ENCODE data around the gene HTR2A. TPM values are rescaled to one million over a fixed set of nuclear protein-coding genes. Genes with fewer than 3 reads are reported as not detected.

Gene HTR2A
- total RNA-seq, 1 donor from 2014 or later = 2.2 TPM

DNA sequence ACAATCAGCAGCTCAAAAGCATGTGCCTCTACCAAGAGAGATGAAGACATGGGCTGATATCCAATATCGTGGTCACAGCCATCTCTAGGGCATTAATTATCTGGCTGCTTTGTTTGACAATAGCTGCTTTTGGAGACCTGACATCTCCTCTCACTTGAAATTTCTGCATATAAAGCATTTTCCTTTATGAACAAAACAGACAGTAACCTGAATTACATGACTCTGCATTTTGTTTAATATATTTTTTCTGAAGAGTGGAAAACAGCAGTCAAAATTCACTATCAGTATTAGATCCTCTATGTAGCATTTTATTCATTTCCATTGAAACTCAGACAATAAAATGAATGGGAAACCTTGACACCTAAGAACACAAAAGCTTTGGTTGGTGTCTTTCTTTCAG, 57.5 kb downstream of the HTR2A start:
- H3K4me1 ChIP-seq = no peaks in the 10 kb centered on the region
- no peaks in the 10 kb centered on the region for H3K36me3 ChIP-seq
- H3K27ac ChIP-seq = no peak overlapping the region
- no peak for DNase-seq (ENCODE audit: extremely low spot score in 2 of 2)
- TF ChIP-seq POLR2A (IDR thresholded peaks at IDR 0.05) (no peak), POLR2AphosphoS5 (IDR thresholded peaks at IDR 0.05; ENCODE audit: insufficient read depth in 1 of 2, low read depth in 1 of 2) (no peak)
- TF ChIP-seq, protein P1, sequence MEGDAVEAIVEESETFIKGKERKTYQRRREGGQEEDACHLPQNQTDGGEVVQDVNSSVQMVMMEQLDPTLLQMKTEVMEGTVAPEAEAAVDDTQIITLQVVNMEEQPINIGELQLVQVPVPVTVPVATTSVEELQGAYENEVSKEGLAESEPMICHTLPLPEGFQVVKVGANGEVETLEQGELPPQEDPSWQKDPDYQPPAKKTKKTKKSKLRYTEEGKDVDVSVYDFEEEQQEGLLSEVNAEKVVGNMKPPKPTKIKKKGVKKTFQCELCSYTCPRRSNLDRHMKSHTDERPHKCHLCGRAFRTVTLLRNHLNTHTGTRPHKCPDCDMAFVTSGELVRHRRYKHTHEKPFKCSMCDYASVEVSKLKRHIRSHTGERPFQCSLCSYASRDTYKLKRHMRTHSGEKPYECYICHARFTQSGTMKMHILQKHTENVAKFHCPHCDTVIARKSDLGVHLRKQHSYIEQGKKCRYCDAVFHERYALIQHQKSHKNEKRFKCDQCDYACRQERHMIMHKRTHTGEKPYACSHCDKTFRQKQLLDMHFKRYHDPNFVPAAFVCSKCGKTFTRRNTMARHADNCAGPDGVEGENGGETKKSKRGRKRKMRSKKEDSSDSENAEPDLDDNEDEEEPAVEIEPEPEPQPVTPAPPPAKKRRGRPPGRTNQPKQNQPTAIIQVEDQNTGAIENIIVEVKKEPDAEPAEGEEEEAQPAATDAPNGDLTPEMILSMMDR (IDR thresholded peaks at IDR 0.05) = no peak
- H3K27me3 ChIP-seq = no peaks in the 10 kb centered on the region
- H3K9me3 ChIP-seq = no peaks in the 10 kb centered on the region
- no peak overlapping the region for H3K4me3 ChIP-seq
- intact Hi-C loops (cut with DNase I) = loop anchor here (10.0 kb wide), 1 partner anchor 935 kb away; no protein-coding TSS in a partner anchor

DNA sequence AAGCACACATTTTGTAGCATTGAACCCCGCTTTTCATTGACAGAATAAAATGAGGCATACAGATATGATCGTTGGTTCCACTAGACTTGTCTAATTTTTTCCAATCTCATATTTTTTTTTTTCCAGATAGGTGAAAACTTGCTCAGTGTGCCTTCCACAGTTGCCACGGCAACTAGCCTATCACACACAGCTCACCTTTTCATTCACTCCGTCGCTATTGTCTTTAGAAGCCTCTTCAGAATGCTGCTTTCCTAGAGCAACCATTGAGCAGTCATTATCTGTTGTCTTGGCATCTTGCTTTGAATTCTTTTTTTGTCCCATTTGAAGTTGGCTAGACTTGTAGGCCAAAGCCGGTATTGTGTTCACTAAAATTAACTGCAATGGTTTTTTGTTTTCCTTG, 62.2 kb downstream of the HTR2A start:
- Histone ChIP-seq H3K27ac (no peak overlapping the region), H3K4me3 (no peak overlapping the region), H3K9me3 (no peaks in the 10 kb centered on the region), H3K4me1 (no peaks in the 10 kb centered on the region), H3K36me3 (no peaks in the 10 kb centered on the region), H3K27me3 (no peaks in the 10 kb centered on the region)
- no peak for DNase-seq (ENCODE audit: extremely low spot score in 2 of 2)
- TF ChIP-seq, protein P1 (IDR thresholded peaks at IDR 0.05) = no peak
- TF ChIP-seq POLR2A (IDR thresholded peaks at IDR 0.05) (no peak), POLR2AphosphoS5 (IDR thresholded peaks at IDR 0.05; ENCODE audit: insufficient read depth in 1 of 2, low read depth in 1 of 2) (no peak)
- intact Hi-C loops (cut with DNase I) = loop anchor here (10.0 kb wide), 1 partner anchor 940 kb away; no protein-coding TSS in a partner anchor

GRCh38 chr13:46831588-46832194, 65.2 kb downstream of the HTR2A start:
- no peaks in the 10 kb centered on the region for H3K9me3 ChIP-seq
- no peaks in the 10 kb centered on the region for H3K36me3 ChIP-seq
- H3K4me3 ChIP-seq = no peak overlapping the region
- intact Hi-C loops (cut with DNase I) = loop anchor here (10.0 kb wide), 1 partner anchor 943 kb away; no protein-coding TSS in a partner anchor
- H3K27me3 ChIP-seq = no peaks in the 10 kb centered on the region
- TF ChIP-seq POLR2AphosphoS5 (IDR thresholded peaks at IDR 0.05; ENCODE audit: insufficient read depth in 1 of 2, low read depth in 1 of 2) (no peak), POLR2A (IDR thresholded peaks at IDR 0.05) (no peak)
- TF ChIP-seq, protein P1 (IDR thresholded peaks at IDR 0.05) = peak; percentile 63 to 76 (median 68)
- H3K4me1 ChIP-seq = no peaks in the 10 kb centered on the region
- no peak for DNase-seq (ENCODE audit: extremely low spot score in 2 of 2)
- no peak overlapping the region for H3K27ac ChIP-seq

- no peaks in the 10 kb centered on the region for H3K27me3 ChIP-seq
- intact Hi-C loops (cut with DNase I) = loop anchor here (10.0 kb wide), 1 partner anchor 944 kb away; no protein-coding TSS in a partner anchor
- H3K4me3 ChIP-seq = no peak overlapping the region
These were observed 66.3 kb downstream of the HTR2A start for GRCh38 chr13:46830405-46831005.

More at GRCh38 chr13:46830405-46831005, 66.3 kb downstream of the HTR2A start:
- DNase-seq (ENCODE audit: extremely low spot score in 2 of 2) = no peak
- Histone ChIP-seq H3K36me3 (no peaks in the 10 kb centered on the region), H3K4me1 (no peaks in the 10 kb centered on the region), H3K27ac (no peak overlapping the region), H3K9me3 (no peaks in the 10 kb centered on the region)
- TF ChIP-seq POLR2A (IDR thresholded peaks at IDR 0.05) (no peak), POLR2AphosphoS5 (IDR thresholded peaks at IDR 0.05; ENCODE audit: insufficient read depth in 1 of 2, low read depth in 1 of 2) (no peak)
- TF ChIP-seq, protein P1 (IDR thresholded peaks at IDR 0.05) = no peak
